ENCODE data around the gene LAMB1.
"Not testable (repeated sequence)": the region's sequence is repeated elsewhere in the genome, so short reads cannot be mapped to it uniquely, and the experiment has no call there.

Gene LAMB1

GRCh38 chr7:107911981-107912380 lies 91.0 kb downstream of the LAMB1 start:
- DNase-seq = no peak

- no peak for DNase-seq
Observed at GRCh38 chr7:107909445-107909844, 93.5 kb downstream of the LAMB1 start.

GRCh38 chr7:107907790-107908189 lies 95.2 kb downstream of the LAMB1 start:
- no peak for DNase-seq

- no peak for DNase-seq
Observed at GRCh38 chr7:107902381-107902780, 100.6 kb downstream of the LAMB1 start.

- DNase-seq = no peak
Observed at GRCh38 chr7:107900496-107901015, 102.4 kb downstream of the LAMB1 start.

- DNase-seq = no peak
Observed at GRCh38 chr7:107898997-107899594, 103.9 kb downstream of the LAMB1 start.

GRCh38 chr7:107892367-107892741 lies 110.6 kb downstream of the LAMB1 start:
- DNase-seq = not testable (repeated sequence)

GRCh38 chr7:107891636-107892366 lies 111.2 kb downstream of the LAMB1 start:
- DNase-seq = peak; percentile 12

- DNase-seq = peak; percentile 88
Observed at GRCh38 chr7:107890962-107891635, 111.9 kb downstream of the LAMB1 start, which contains the start of gene DLD. Gene DLD (plus strand): TSS chr7:107891183. CDS start chr7:107891251, 68 bp downstream.

- peak; percentile 31 for DNase-seq
Observed at GRCh38 chr7:107890493-107890961, 112.4 kb downstream of the LAMB1 start.

GRCh38 chr7:107889992-107890391 lies 113.0 kb downstream of the LAMB1 start:
- no peak for DNase-seq

- not testable (repeated sequence) for DNase-seq
Observed at GRCh38 chr7:107887827-107888226, 115.1 kb downstream of the LAMB1 start.

- no peak for DNase-seq
Observed at GRCh38 chr7:107884066-107884818, 118.7 kb downstream of the LAMB1 start.

GRCh38 chr7:107882766-107883165 lies 120.2 kb downstream of the LAMB1 start:
- no peak for DNase-seq

- DNase-seq = peak; percentile 36
Observed at GRCh38 chr7:107879400-107880035, 123.4 kb downstream of the LAMB1 start.

GRCh38 chr7:107878636-107879035 lies 124.3 kb downstream of the LAMB1 start:
- no peak for DNase-seq

- no peak for DNase-seq
Observed at GRCh38 chr7:107877731-107878382, 125.1 kb downstream of the LAMB1 start.

- DNase-seq = no peak
Observed at GRCh38 chr7:107876916-107877315, 126.0 kb downstream of the LAMB1 start.

GRCh38 chr7:107874605-107875446 lies 128.1 kb downstream of the LAMB1 start:
- DNase-seq = peak; percentile 49

- DNase-seq = no peak
Observed at GRCh38 chr7:107874111-107874510, 128.8 kb downstream of the LAMB1 start.

Measured in NCI-H146 (cell line).